ENCODE measurements around the gene MLLT3. TPM values are rescaled to one million over a fixed set of nuclear protein-coding genes. Genes with fewer than 3 reads are reported as not detected.

The MLLT3 gene
- total RNA-seq, 1 donor from 2014 or later, result 9.4 TPM

DNA sequence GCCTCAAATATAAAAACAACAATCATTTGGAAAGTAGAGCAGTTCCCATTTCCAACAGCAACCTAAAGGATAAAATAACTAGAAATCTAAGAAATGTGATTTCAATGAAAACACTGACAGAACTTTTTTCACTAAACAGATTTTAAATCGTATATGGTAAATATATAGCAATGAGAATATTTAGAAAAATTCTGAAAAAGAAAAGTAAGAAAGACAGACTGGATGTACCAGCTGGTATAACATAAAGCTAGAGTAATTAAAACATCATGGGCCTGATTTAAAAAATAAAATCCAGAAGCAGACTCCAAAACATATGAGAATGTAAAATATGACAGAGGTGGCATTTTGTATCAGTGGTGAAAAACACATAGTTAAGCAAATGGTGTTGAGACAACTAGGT is 308.9 kb downstream of the MLLT3 start:
- no peak for DNase-seq (ENCODE audit: low read depth, low spot score)

DNA sequence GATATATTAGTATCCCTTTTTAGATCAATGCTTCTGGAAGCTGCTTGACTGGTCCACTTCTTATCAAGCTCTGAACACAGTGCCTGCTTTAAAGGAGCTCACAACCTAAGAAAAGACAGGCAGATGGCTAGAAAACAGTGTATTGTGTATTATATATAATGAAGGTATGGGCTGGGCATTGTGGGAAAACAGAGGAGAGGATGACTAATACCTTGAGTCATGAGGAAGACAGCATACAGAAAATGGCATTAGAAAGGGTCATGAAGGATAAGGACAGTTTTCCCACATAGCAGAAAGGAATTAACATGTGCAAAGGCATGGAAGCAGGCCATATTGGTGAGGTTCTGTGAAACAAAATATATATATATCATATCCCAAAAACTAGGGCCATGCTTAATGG is 309.6 kb downstream of the MLLT3 start:
- DNase-seq (ENCODE audit: low read depth, low spot score), result no peak

DNA sequence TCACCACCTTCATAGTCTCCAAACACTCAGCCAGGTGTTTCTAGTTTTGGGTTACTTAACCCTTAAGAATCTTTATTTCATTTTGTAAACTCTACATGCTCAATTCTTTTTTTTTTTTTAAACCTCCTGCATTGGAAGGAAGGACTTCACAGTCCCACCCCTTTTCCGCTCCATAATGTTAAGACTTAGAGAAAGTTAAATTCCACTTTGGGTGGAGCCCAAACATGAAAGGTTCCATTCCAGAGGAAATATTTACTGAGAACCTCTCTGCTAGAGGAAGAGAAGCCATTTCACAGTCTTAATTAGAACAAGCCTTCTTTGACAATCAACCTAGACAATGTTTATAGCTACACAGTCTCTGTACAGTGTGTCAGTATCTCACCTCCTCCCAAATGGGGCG is 312.3 kb downstream of the MLLT3 start:
- DNase-seq (ENCODE audit: low read depth, low spot score), result no peak

DNA sequence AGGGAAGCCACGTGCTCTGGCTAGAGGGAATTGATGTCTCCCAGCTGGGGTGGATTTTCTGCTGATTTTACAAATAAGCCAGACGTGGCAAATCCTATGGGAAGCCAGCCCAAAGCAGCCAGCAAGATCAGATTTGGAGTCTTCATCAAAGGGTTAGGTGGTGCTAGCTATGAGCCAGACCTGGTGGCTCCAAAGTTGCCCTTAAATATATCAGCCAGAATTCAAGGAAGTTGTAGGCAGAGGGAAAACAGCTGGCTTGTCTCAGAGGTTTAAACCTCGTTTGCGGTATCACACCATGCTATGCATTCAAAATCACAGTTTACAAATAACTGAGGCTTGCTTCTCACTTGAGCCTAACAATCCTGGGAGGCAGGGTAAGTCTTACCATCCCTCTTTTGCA is 313.2 kb downstream of the MLLT3 start:
- DNase-seq (ENCODE audit: low read depth, low spot score), result no peak

DNA sequence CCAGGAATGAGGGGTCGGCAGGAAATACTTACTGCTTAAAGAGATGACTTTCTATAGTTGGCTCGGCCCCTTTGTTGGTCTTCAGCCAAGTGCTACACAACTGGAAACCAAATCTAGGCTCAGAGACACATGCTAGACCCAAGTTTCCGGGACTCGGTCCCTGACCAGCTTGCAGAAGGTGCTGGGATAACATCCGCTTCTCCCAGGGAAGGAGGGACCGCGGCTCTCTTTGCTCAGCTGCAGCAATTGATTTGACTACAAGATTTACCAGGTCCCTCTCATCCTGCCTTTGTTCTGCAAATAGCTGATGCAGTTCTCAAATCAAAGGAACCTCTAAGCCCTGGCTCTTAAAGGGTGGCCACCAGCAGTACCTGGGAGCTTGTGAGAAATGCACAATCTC is 314.7 kb downstream of the MLLT3 start:
- DNase-seq (ENCODE audit: low read depth, low spot score), result no peak

DNA sequence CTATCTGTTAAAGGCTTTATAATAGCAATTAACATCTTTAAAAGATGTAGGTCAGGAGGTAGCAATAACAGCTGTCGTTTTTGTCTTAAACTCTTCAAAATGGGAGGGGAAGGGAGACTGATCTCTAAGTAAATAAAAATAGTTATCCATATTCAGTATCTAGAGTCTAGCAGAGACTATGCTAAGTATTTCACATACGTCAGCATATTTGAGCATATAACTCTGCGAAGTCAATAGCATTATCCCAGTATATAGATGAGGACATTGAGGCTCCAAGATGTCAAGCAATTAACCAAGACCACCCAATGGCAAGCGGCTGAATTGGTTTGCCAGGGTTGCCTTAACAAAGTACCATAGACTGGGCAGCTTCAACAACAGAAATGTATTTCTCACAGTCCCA is 316.8 kb downstream of the MLLT3 start:
- no peak for DNase-seq (ENCODE audit: low read depth, low spot score)

DNA sequence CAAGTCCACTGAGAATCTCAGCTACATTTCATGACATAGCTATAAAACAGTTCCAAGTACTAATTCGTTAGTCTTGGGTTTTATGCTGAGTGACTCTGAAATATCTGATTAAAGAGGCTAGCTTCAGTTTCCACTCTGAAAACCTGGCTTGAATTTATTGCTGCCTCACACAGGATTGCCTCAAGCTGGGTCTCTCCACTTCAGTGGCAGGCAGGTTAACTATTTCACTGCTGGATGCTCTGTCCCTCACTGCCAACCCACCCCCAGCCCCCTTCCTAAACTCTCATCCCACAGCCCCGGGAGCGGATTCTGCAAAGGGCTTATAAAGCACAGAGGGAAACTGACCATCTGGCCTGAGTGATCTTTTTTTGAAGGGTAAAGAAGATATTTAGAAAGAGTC is 318.3 kb downstream of the MLLT3 start:
- DNase-seq (ENCODE audit: low read depth, low spot score), result no peak

DNA sequence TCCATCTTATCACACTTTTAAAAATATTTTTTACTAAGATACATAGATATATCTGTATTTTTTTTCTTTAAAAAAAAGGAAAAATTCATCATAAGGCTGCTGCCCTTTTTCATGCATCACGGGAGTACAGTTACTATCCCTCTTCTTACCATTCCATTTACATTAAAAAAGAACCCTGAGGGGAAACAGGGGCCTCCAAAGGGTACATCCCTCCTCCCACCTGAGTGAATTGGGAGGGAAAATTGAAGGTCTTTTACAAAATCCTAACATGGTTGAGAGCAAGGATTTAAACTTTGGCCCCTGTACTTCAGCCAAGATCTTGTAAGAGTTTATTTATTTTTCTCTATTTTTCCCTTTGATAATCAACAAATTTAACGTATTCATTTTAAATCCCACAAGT is 319.2 kb downstream of the MLLT3 start:
- DNase-seq (ENCODE audit: low read depth, low spot score), result no peak

DNA sequence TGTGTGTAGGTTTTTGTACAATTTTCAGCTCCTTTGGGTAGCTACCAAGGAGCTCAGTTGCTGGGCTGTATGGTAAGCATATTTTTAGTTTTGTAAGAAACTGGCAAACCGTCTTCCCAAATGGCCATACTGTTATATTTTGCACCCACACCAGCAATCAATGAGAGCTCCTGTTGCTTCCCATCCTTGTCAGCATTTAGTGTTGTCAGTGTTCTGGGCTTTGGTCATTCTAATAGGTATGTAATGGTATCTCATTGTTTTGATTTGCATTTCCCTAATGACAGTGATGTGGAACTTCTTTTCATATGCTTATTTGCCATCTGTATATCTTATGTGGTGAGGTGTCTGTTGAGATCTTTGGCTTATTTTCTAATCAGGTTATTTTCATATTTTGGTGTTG is 320.1 kb downstream of the MLLT3 start:
- DNase-seq (ENCODE audit: low read depth, low spot score), result no peak

DNA sequence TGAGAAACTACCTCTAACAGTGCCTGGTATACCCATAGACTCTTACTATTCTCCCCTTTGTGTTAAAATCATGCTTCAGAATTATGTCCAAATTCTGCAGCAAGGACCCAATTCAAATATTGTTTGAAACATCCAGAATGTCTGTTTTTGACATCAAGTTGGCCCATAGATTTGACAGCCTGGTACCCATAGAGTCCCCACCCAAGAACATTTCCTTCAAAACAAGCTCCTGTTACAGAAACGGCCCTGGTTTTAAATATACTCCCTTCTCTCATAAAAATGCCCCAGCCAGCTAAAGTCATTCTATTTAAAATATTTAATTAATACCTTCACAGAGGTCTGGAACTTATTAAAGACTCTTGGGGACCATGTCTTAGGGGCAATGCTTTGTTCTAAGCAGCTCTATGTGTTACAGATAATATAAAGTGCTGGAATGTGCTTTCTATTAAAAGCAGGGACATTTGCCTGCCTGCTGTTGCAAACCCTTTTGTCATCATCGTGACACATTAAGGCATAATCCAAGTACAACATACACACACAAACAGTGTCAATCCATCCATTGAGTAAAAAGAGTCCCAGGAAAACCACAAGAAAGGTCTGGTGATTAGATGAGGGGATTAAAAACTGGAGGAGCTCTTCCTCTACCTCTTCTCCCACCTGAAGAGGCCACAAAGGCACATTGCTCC is 321.7 kb downstream of the MLLT3 start:
- DNase-seq (ENCODE audit: low read depth, low spot score), result no peak

DNA sequence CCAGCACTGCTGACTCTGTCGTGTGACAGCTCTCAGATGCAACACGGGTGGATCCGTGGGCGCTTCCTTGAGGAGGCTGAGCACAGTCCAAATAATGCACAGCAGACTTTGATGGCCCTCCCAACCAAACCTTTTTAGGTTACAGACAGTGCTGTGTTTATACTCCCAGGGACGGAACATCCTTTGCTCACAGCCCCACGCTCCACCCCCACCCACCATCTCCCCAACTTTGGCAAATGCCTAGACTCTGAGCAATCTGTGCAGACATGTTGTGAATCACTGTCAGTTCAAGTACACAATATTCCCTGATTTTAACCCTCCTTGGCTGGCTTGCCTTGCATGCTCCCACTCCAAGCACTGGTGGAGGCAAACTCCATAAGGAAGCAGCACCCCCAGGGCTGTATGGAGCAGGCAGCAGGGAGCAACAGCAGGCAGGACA is 324.6 kb downstream of the MLLT3 start:
- DNase-seq (ENCODE audit: low read depth, low spot score), result no peak

DNA sequence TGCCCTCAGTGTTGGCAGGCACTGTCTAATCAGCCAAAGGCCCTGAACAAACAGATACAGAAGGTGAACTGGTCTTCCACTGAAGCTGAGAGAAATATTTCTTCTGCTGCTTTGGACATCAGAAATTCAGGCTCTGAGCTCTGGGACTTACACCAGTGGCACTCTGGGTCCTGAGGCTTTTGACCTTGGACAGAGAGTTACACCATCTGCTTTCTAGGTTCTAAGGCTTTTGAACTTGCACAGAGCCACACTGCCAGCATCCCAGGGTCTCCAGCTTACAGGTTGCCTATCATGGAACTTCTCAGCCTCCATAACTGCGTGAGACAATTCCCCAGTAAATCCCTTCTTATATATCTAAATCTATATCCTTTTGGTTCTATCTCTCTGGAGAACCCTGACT is 326.7 kb downstream of the MLLT3 start:
- DNase-seq (ENCODE audit: low read depth, low spot score), result no peak

DNA sequence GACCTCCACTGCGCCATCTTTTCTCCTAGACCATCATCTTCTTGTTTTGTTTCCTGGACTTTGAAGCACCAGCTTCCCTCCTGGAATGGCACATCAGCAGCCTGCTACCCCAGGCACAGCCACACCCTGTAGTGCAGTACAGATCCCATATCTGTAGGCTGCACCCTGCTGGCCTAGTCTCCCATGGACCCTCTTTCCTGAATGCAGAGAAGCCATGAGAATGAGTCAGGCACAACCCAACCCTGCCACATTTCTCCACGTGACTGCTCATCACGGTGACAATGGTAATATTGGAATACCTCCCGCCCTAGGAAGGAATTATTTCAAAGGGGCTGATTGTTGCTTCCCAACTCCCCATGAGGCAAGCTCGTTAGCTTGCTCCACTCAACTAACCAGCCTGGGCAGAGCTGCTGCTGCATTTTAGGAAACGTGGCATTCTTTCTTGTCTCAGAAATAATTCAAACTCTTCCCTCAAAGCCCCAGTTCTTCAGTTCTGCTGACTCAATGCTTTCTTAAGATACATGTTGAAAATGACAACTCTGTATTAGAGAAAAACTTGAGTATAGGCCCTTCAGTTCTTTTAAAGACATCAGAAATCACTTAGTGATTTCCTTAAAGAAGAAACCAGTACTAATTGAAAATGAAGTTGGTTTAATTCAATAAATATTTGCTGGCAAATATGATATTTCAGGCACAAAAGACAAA is 328.1 kb downstream of the MLLT3 start:
- DNase-seq (ENCODE audit: low read depth, low spot score), result no peak

DNA sequence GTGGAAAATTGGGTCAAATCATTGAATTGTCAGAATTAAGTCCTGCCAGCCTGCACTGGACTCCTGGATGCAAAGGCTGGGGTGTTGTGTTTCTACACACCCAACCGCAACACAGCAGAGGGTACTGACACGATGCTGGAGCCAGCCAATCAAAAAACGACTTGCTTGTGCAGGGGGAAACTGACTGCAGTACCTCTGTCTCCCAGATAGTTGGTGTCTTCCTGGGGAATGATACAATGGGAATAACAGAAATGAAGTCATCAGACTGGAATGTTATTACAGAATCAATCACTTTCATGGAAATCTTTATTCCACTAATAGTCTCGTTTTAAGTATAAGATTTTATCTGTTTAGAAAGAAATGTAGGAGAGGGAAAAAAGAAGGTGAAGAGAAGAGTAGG is 330.3 kb downstream of the MLLT3 start:
- no peak for DNase-seq (ENCODE audit: low read depth, low spot score)

Other genes starting within 250 kb of the MLLT3 start
- gene FOCAD, start 61.8 kb upstream of the MLLT3 start, total RNA-seq, result 88.4 and 127 TPM in 2 replicates